GM12878 (cell line): ENCODE results near the gene FGD5.

ENCODE experiments used
- SMAD1 ChIP-seq: fragments of 450-650 bp; IDR thresholded peaks from 2 replicates; pipeline ENCODE4 v1.6.1; 2018; ENCODE audit warnings: mild to moderate bottlenecking, low read depth; ENCODE audit not compliant: partially characterized antibody
- TF ChIP-seq, protein P1 (sequence below), 3 experiments: IDR thresholded peaks in 2 of 3; conservative IDR thresholded peaks in 1 of 3; 2 replicates each; pipeline ENCODE4 v1.5.1; 2011; ENCODE audit warnings: low read depth in 3 of 3, low read length in 3 of 3, mild to moderate bottlenecking in 3 of 3, control low read depth in 2 of 3, moderate library complexity in 2 of 3, inconsistent platforms in 1 of 3, mixed read lengths in 1 of 3; ENCODE audit not compliant: control insufficient read depth in 2 of 3, insufficient read depth in 1 of 3; ENCODE audit errors: extremely low read depth in 1 of 3

DNA sequence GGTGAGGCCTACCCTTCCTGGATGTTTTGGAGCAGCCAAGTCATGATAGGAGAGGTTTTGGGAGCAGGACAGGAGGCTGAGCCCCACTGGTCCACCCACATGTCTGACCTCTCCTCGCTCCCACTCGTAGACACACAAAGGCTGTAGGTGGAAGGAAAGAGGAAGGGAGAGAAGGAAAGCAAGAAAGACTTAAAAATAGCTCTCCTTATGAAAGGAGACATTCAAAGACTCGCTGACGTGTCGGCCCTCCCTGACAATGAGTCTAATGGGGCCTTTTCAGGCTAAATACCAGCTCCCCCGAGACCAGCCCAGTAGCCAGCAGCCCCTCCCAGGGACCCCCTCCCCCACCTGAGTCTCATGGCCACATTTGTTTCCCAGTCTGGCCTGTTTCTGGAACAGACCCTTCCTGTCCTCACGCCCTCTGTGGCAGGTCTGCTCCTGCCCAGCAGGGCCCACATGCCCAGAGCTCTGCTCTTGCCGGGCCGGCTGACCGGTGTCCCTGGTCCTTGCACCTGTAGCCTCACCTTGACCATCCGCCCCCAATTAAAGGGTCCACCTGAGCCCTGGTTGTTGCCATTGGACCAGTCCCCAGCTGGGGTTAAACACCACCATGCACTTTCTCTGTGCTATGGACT is 49.3 kb downstream of the FGD5 start:
- TF ChIP-seq, protein P1, sequence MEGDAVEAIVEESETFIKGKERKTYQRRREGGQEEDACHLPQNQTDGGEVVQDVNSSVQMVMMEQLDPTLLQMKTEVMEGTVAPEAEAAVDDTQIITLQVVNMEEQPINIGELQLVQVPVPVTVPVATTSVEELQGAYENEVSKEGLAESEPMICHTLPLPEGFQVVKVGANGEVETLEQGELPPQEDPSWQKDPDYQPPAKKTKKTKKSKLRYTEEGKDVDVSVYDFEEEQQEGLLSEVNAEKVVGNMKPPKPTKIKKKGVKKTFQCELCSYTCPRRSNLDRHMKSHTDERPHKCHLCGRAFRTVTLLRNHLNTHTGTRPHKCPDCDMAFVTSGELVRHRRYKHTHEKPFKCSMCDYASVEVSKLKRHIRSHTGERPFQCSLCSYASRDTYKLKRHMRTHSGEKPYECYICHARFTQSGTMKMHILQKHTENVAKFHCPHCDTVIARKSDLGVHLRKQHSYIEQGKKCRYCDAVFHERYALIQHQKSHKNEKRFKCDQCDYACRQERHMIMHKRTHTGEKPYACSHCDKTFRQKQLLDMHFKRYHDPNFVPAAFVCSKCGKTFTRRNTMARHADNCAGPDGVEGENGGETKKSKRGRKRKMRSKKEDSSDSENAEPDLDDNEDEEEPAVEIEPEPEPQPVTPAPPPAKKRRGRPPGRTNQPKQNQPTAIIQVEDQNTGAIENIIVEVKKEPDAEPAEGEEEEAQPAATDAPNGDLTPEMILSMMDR (IDR thresholded peaks at IDR 0.05 in 2 of 3, conservative IDR thresholded peaks at IDR 0.05 in 1 of 3; ENCODE audit: control insufficient read depth in 2 of 3, extremely low read depth in 1 of 3, insufficient read depth in 1 of 3, low read depth in 3 of 3, low read length in 3 of 3): no peak
- TF ChIP-seq SMAD1: no peak
